Posterior vena cava (tissue), 2 donors: Measurements from ENCODE around the gene RSBN1L. TPM values are rescaled to one million over a fixed set of nuclear protein-coding genes. Genes with fewer than 3 reads are reported as not detected.

ENCODE experiments used
- DNase-seq: peaks from one replicate; pipeline ENCODE4 v3.0.0-alpha.2; 2020; ENCODE audit warnings: low spot score
- intact Hi-C, 2 donors: fragments of 100-400 bp; cut with DNase I; formaldehyde crosslinking; loops; one replicate each; pipeline versions ENCODE4 v1.14.1 to v1.14.2; 2022 to 2023
- total RNA-seq, 2 donors: library from RNA; stranded (reverse); fragmentation: NEBNext Ultra II Directional; extraction: Animal tissue kit (Norgen Biotek cat#: 25700); gene quantifications; one replicate each; pipeline ENCODE4 v1.2.1, GENCODE V29; 2021
- donor health status: DM: yes; HTN: yes; CAD: no.
- donor health status: DM: yes; HTN: yes; CAD: no.

RSBN1L gene
- total RNA-seq, 2 donors from 2014 or later = 19.2 to 19.8 TPM

GRCh38 chr7:77826300-77826699, 130.0 kb downstream of the RSBN1L start:
- intact Hi-C loops = no loop called here
- DNase-seq = no peak

DNA sequence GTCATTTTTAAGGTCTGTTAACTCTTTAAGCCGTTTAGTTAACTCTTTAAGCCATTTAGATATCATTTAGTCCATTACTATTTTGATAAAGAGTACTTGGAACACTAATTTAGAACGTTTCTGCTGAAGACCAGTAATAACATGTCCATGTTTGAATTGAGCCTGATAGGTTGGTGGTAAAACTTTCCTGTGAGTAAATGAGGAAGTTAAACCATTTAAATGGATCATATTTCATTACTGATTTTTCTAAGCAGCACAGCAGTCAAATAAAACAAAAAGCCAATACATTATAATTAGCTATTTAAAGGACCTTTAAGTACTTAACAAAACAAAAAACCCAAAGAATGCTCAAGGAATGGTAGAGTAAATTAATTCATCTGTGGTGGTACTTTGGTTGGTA, 131.7 kb downstream of the RSBN1L start:
- no peak for DNase-seq
- intact Hi-C loops = no loop called here

DNA sequence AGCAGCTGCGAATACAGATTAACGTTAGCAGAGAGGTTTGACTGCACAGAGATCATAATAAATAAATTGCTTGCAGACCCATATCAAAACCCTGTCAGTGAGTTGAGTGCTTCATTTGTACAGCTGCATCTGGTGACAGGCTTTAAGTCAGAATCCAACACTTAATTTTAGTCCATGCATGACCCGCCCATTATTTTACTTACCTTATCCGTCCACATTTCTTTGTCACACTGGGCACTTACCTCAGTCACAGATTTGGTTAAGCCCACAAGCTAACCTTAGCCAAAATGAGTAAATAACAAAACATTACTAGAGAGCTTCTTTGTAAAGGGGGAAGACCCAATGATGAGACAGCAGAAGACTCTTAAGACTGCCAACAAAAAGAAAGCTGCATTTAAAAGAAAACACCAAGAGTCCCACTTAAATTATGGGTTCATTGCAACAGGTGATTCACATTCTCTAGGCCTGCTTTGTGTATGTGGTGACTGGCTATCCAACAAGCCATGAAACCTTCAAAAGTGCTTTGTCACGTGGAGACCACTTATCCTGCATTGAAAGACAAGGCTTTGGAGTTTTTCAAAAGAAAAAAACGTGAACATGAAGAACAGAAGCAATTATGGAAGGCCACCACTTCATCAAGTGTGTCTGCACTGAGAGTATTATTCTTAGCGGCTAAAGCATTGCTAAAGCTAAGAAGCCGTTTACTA, 134.5 kb downstream of the RSBN1L start:
- intact Hi-C loops = no loop called here
- DNase-seq = no peak

DNA sequence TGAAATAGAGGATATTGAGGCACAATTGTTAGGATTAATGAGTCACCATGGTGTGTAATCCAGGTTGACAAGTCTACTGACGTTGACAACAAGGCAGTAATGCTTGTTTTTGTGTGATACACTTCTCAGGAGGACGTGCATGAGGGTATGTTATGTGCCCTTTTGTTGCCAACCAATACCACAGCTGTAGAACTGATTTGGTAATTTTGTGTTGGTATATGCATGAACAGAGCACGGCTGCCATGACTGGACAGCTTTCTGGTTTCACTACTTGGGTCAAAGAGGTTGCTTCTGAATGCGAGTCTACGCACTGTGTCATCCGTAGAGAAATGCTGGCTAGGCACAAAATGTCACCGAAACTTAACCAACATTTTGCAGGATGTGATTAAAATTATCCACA, 135.2 kb downstream of the RSBN1L start:
- intact Hi-C loops = no loop called here
- no peak for DNase-seq

- intact Hi-C loops = no loop called here
- DNase-seq = no peak
These were observed 135.7 kb downstream of the RSBN1L start for GRCh38 chr7:77831953-77832352.

Other genes starting within 250 kb of the RSBN1L start
- 100 to 1,000 TPM in 1 of 2 donors, 10 to 100 TPM in 1; 92.6 to 103 TPM for gene PTPN12, start 159.2 kb upstream of the RSBN1L start, total RNA-seq
- gene TMEM60, start 102.0 kb downstream of the RSBN1L start, total RNA-seq = 10 to 100 TPM in 1 of 2 donors, 1 to 10 TPM in 1; 9.7 to 11.1 TPM
- gene PHTF2, start 102.3 kb downstream of the RSBN1L start, total RNA-seq = 10 to 100 TPM; 19.1 to 41.3 TPM